Caco-2 (cell line): Measurements from ENCODE around the gene PHC3. TPM values are rescaled to one million over a fixed set of nuclear protein-coding genes. Genes with fewer than 3 reads are reported as not detected.

ENCODE experiments used
- BruUV-seq: library from RNA; stranded (reverse); fragments of 400-500 nt; replicated peaks from 2 replicates; lab custom pipeline; 2021; lab: Mats Ljungman, UMichigan
- CTCF ChIA-PET: fragments of 300-600 bp; sonication (Branson Sonifier 250); formaldehyde crosslinking; loops from one replicate; lab custom pipeline; 2022; ENCODE audit warnings: antibody characterized with exemption; lab: Charles Lee
- POLR2A ChIA-PET: fragments of 300-600 bp; sonication (Branson Sonifier 250); formaldehyde crosslinking; loops from one replicate; lab custom pipeline; 2022; ENCODE audit warnings: antibody characterized with exemption; lab: Charles Lee
- DNase-seq, 2 experiments: peaks; one replicate each; pipeline versions ENCODE4 v3.0.0 to v3.0.0-alpha.2; 2020 to 2022
- H3K27me3 ChIP-seq: replicated peaks from 2 replicates; pipeline ENCODE4 v1.6.0; 2011; ENCODE audit warnings: low read length; ENCODE audit not compliant: control insufficient read depth, insufficient read depth
- H3K36me3 ChIP-seq: 2 replicates; pipeline ENCODE4 v1.5.1; 2011; ENCODE audit warnings: low read length; ENCODE audit not compliant: control insufficient read depth, insufficient read depth
- H3K4me1 ChIP-seq: fragments of 250-450 bp; sonication (Bioruptor Pico); 2 replicates; pipeline ENCODE4 v1.5.1; 2020; ENCODE audit warnings: mild to moderate bottlenecking
- H3K4me3 ChIP-seq: 2 replicates; pipeline ENCODE4 v1.5.1; 2011; ENCODE audit warnings: low read depth, mild to moderate bottlenecking, control low read depth, low read length
- H3K9me3 ChIP-seq: fragments of 250-450 bp; sonication (Bioruptor Pico); 2 replicates; pipeline ENCODE4 v1.5.1; 2020; ENCODE audit warnings: mild to moderate bottlenecking, moderate library complexity
- H3K27ac Mint-ChIP-seq: one replicate; pipeline ENCODE4 v1.8.0; 2022; ENCODE audit warnings: mixed read lengths; ENCODE audit not compliant: unreplicated experiment
- H3K27me3 Mint-ChIP-seq: one replicate; pipeline ENCODE4 v1.8.0; 2022; ENCODE audit warnings: mixed read lengths; ENCODE audit not compliant: insufficient read depth, unreplicated experiment
- H3K36me3 Mint-ChIP-seq: one replicate; pipeline ENCODE4 v1.8.0; 2022; ENCODE audit warnings: mild to moderate bottlenecking, mixed read lengths; ENCODE audit not compliant: insufficient read depth, unreplicated experiment
- H3K4me1 Mint-ChIP-seq: one replicate; pipeline ENCODE4 v1.8.0; 2022; ENCODE audit warnings: low read depth, mixed read lengths; ENCODE audit not compliant: unreplicated experiment
- H3K4me3 Mint-ChIP-seq: one replicate; pipeline ENCODE4 v1.8.0; 2022; ENCODE audit warnings: mild to moderate bottlenecking, moderate library complexity, mixed read lengths; ENCODE audit not compliant: unreplicated experiment
- H3K9me3 Mint-ChIP-seq: one replicate; pipeline ENCODE4 v1.8.0; 2022; ENCODE audit warnings: mixed read lengths; ENCODE audit not compliant: unreplicated experiment
- intact Hi-C: fragments of 100-400 bp; cut with micrococcal nuclease; formaldehyde crosslinking; loops from one replicate; pipeline ENCODE4 v1.10.0; 2022; ENCODE audit not compliant: unreplicated experiment
- total RNA-seq: library from RNA; stranded (reverse); gene quantifications from 2 replicates; pipeline ENCODE4 v1.2.3, GENCODE V29; 2022
- TF ChIP-seq, protein P1 (sequence below), 2 experiments: fragments of 200-600 bp in 1 of 2; IDR thresholded peaks; 1 replicate in 1 of 2; 2 replicates in 1 of 2; pipeline versions ENCODE4 v1.5.1 to v1.8.0; 2011 to 2022; ENCODE audit warnings: antibody characterized with exemption in 1 of 2, control low read depth in 1 of 2, inconsistent platforms in 1 of 2, low read depth in 1 of 2, low read length in 1 of 2, mild to moderate bottlenecking in 1 of 2, moderate library complexity in 1 of 2; ENCODE audit not compliant: insufficient read depth in 1 of 2, severe bottlenecking in 1 of 2, unreplicated experiment in 1 of 2

PHC3 gene
- total RNA-seq, 1 experiment from 2014 or later: 29.8 TPM

DNA sequence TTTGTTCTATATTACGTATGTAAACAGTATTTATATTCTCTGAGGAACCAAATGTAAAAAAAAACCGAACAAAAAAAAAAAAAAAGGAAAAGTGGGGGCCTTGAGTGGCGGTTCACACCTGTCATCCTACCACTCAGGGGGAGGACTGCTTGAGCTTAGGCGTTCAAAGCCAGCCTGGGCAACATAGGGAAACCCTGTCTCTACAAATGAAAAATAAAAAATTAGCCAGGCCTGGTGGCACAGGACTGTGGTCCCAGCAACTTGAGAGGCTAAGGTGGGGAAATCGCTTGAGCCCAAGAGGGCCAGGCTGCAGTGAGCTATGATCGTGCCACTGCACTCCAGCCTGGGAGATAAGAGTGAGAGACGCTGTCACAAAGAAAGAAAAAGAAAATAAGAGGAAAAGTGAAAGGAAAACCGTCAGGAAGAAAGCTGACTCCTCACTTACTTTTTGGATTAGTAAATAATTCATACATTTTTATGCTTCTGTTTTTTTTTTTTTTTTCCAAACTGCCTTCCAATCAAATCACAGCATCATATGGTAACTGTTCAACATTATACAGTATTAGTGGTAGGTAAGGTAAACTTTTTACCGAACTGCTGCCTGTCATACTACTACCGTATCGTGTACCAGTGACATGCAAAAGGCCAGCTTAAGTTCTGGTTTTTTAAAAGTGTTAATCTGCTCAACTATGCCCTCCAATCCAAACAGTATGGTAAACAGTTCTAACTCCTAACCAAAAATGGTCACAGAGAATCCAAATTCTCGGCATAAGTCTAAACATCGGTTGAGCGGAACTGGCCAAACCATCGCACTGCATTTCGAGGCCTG is 1.2 kb downstream of the PHC3 start:
- Mint-ChIP-seq H3K27ac (peak overlapping the region; percentile 97), H3K4me1 (peaks cover 12% of the 10 kb centered on the region), H3K27me3 (no peaks in the 10 kb centered on the region), H3K36me3 (peaks cover 42% of the 10 kb centered on the region), H3K9me3 (no peaks in the 10 kb centered on the region), H3K4me3 (peak overlapping the region; percentile 95)
- TF ChIP-seq, protein P1, sequence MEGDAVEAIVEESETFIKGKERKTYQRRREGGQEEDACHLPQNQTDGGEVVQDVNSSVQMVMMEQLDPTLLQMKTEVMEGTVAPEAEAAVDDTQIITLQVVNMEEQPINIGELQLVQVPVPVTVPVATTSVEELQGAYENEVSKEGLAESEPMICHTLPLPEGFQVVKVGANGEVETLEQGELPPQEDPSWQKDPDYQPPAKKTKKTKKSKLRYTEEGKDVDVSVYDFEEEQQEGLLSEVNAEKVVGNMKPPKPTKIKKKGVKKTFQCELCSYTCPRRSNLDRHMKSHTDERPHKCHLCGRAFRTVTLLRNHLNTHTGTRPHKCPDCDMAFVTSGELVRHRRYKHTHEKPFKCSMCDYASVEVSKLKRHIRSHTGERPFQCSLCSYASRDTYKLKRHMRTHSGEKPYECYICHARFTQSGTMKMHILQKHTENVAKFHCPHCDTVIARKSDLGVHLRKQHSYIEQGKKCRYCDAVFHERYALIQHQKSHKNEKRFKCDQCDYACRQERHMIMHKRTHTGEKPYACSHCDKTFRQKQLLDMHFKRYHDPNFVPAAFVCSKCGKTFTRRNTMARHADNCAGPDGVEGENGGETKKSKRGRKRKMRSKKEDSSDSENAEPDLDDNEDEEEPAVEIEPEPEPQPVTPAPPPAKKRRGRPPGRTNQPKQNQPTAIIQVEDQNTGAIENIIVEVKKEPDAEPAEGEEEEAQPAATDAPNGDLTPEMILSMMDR (IDR thresholded peaks at IDR 0.05; ENCODE audit: insufficient read depth in 1 of 2, low read depth in 1 of 2, low read length in 1 of 2, severe bottlenecking in 1 of 2, unreplicated experiment in 1 of 2): no peak
- H3K4me1 ChIP-seq: peaks cover 10% of the 10 kb centered on the region
- DNase-seq: no peak
- TSS peak; percentile 36 for BruUV-seq
- intact Hi-C loops: loop anchor here (2.0 to 10.0 kb wide), 2 partner anchors 95 to 177 kb away; partner anchors contain the start of gene SKIL
- peak overlapping the region; percentile 54 for H3K4me3 ChIP-seq
- H3K36me3 ChIP-seq: no peaks in the 10 kb centered on the region; the same call in 1 of the 2 replicates
- H3K9me3 ChIP-seq: no peaks in the 10 kb centered on the region
- CTCF ChIA-PET: interaction anchor here (0.7 kb wide), 1 partner anchor 381 kb away, joined by 7 read pairs; no protein-coding TSS in a partner anchor
- no peaks in the 10 kb centered on the region for H3K27me3 ChIP-seq
- POLR2A ChIA-PET: interaction anchor here (0.6 to 0.7 kb wide), 2 partner anchors 177 to 576 kb away, joined by 3 to 7 read pairs; partner anchors contain the start of gene SKIL

DNA sequence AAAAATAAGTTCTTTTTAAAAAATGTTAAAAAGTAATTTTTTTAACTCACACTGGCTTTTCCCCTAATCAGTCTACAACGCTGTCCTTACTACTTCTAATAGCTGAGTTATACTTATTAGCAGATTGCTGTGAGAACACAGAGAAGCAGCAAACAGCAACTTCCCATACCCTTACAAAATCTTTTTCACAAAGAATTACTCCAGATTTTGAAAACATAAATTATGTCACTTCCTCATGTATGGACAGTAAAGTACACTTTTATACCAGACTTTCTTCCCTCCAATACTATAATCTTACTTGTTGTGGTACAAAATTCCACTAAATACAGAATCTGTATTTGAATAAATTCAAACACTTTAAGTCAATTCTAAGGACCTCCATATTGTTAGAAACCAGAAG is 2.1 kb downstream of the PHC3 start:
- TF ChIP-seq, protein P1 (IDR thresholded peaks at IDR 0.05; ENCODE audit: insufficient read depth in 1 of 2, low read depth in 1 of 2, low read length in 1 of 2, severe bottlenecking in 1 of 2, unreplicated experiment in 1 of 2): no peak
- no peaks in the 10 kb centered on the region for H3K9me3 ChIP-seq
- no peaks in the 10 kb centered on the region for H3K27me3 ChIP-seq
- Mint-ChIP-seq H3K36me3 (peaks cover 45% of the 10 kb centered on the region), H3K27ac (peak overlapping the region; percentile 97), H3K4me1 (peaks cover 12% of the 10 kb centered on the region), H3K9me3 (no peaks in the 10 kb centered on the region), H3K27me3 (no peaks in the 10 kb centered on the region), H3K4me3 (peak overlapping the region; percentile 95)
- H3K36me3 ChIP-seq: no peaks in the 10 kb centered on the region; the same call in 1 of the 2 replicates
- no peak for DNase-seq
- POLR2A ChIA-PET: no interaction called here
- no TSS peak for BruUV-seq
- intact Hi-C loops: no loop called here
- H3K4me1 ChIP-seq: peaks cover 10% of the 10 kb centered on the region
- no peak overlapping the region for H3K4me3 ChIP-seq
- CTCF ChIA-PET: no interaction called here

DNA sequence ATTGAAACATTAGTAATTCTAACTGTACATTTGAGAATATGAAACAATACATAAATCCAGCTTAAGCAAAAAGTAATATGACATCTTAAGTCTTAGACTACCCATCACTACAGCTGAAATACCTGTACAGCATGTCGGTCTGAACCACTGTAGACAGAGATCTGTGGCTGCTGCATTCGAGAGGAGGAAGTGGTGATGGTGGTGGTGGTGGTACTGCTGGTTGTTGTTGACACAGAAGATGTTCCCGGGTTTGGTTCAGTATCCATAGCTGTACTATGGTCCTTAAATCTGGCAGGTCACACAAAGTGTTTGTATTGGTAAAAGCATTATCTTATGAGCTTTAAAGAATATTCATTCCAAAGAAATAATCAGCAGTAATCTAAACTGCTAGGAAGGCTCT is 2.9 kb downstream of the PHC3 start:
- peaks cover 12% of the 10 kb centered on the region for H3K4me1 Mint-ChIP-seq
- ChIA-PET CTCF (no interaction called here), POLR2A (no interaction called here)
- Histone ChIP-seq H3K4me3 (no peak overlapping the region), H3K36me3 (no peaks in the 10 kb centered on the region; the same call in 1 of the 2 replicates), H3K27me3 (no peaks in the 10 kb centered on the region), H3K4me1 (peaks cover 10% of the 10 kb centered on the region), H3K9me3 (no peaks in the 10 kb centered on the region)
- H3K4me3 Mint-ChIP-seq: no peak overlapping the region
- TF ChIP-seq, protein P1 (IDR thresholded peaks at IDR 0.05; ENCODE audit: insufficient read depth in 1 of 2, low read depth in 1 of 2, low read length in 1 of 2, severe bottlenecking in 1 of 2, unreplicated experiment in 1 of 2): no peak
- no peak for DNase-seq
- H3K9me3 Mint-ChIP-seq: no peaks in the 10 kb centered on the region
- peaks cover 45% of the 10 kb centered on the region for H3K36me3 Mint-ChIP-seq
- no TSS peak for BruUV-seq
- intact Hi-C loops: no loop called here
- H3K27me3 Mint-ChIP-seq: no peaks in the 10 kb centered on the region
- no peak overlapping the region for H3K27ac Mint-ChIP-seq
